NCI-H345 (cell line): Measurements from ENCODE around the gene BCL11B.
"Not testable (repeated sequence)": the region's sequence is repeated elsewhere in the genome, so short reads cannot be mapped to it uniquely, and the experiment has no call there.

ENCODE experiments used
- DNase-seq: peaks from one replicate; lab custom pipeline; 2025; lab: John Stamatoyannopoulos, UW

The BCL11B gene

DNA sequence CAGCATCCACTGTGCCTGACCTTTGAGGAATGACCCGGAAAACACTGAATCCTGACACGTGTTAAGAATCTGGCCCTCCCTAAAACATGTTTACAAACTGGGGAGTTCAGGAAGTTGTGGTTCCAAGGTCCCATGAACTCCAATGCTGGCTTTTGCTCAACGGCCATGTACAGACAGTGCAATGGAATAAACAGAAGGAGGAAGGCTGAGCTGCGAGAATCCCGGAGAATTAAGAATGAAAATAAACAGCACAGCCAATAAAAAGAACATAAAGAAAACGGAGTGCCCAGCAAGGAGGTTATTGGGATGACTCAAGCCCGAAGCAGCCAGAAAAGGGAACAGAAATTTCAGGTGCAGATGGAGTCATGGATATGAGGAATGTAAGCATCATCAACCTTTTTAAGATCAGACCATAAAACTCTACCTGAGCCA is 32.3 kb downstream of the BCL11B start:
- DNase-seq, result no peak

DNA sequence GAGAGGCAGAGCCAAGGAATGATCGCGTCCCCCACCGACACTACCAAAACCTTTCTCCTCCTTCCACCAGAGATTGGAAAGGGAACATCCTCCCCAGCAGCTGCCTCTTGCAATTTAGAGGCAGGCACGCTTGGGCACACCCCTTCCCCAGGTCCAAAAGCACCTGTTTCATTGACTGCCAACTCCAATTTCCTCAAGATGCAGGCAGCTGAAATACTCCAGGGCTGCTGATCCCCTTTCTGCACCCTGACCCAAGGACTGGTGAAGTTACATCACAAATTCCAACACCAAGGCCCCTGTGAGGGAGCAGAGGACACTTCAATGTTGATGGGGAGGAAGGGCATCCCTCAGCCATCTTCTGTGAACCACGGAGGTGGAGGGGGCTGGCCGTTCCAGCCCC is 33.8 kb downstream of the BCL11B start:
- no peak for DNase-seq

DNA sequence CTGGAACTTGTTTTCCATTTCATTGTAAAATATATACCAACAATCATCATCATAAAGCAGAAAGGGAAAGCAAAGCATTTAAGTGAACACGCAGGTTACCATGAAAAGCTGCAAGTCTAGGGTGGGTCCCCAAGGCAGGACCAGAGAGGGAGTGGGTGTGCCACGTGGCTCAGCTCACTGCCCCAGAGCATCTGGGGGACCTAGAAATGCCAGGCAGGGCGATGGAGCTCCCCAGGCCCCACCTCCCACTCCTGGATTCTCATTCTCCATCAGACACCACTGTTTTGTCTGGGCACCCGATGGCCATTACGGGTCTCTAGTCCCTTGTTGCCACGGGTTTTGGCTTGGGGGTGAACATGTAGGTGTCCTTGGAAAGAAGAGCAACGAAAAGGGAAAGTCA is 34.7 kb downstream of the BCL11B start:
- DNase-seq, result no peak

DNA sequence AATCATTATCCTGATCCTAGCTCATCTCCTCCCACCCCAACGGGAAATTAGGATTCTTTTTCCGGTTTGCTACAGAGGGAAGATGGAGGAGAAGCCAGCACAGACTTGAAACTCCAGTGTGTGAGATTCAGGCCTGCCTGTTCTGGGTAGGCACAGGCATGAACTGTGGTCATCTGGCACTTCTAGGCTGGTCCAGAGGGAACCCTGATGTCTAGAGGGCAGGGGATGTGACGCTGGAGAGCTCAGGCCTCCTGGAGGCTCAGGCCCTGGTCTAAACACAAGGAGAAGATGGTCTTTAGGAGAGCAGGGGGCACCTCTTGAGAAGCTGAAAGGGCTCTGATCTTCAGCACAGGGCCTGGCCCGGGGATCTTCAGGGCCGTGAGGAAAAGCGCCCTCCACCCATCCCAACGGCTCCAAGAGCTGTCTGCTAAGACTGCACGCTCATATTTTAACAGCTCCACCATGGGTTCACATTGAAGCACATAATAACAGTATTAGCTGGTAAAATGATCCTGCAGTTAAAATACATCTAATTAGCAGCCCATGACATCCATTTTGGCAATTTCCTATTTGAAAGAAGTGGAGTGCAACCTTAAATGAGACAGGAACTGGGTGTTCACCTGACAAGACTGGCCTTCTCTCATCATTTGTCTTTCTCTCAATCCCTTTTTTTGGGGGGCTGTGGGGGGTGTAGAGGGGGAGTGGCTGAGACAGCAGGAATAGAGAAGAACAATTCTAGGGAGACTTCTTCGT is 35.4 kb downstream of the BCL11B start:
- DNase-seq, result no peak

DNA sequence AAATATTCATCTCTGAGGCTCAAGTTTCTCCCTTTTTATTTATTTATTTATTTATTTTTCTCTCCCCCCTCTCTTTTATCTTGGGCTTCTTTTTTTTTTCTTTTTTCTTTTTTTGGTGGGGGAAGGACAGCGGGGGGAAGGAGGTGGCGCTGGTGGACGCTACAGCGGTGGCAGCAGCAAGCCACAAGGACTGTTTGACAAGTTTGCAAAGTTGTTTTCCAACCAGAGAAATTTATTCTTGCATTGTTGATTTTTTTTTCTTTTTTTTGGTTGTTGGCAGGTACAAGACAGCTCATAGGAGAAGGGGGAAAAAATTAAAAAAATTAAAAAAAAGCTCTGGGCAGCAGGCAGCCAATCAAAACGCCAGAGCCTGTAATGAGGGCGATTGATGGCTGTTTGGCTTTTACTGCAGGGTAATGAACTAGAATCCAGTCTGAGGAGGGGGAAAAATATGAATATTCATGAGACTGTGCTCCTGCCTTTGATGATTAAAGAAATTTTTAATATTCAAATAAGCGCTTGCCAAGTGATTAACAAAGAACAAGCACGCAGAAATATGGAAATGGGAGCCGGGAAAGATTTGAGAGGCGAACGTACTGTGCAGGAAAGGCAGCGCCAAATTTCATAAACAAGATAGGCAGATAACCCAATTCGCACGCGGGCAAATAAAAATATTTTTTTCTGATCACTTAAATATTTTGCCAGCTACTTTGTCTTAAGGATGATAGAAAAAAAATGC is 36.2 kb downstream of the BCL11B start:
- DNase-seq, result no peak

DNA sequence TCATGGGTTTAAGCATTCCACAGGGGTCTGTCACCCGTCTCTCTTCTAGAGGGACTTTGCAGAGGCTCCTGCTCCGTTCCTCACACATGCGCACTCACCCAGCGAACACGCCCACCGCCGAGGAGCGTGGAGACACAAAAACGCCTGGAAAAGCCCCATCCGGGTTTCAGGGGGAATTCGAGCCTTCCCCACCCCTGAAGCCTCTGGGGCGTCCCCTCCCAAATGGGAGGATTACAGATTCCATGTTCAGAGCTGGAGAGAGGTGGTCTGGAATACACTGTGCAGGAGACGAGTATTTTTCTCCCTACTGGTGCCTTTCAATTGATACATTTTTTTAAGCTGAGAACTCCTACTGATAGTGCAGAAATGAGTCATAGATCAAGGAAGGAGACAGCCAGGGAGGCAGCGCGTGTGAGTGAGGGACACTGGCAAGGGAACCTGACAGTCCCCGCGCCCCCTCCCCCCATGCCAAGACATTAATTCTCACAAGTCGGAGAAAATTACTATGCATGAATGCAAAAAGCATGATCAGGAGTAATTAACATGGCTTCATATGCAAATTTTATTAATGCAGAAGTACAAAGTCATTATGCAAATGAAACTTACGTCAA is 36.9 kb downstream of the BCL11B start:
- DNase-seq, result no peak

DNA sequence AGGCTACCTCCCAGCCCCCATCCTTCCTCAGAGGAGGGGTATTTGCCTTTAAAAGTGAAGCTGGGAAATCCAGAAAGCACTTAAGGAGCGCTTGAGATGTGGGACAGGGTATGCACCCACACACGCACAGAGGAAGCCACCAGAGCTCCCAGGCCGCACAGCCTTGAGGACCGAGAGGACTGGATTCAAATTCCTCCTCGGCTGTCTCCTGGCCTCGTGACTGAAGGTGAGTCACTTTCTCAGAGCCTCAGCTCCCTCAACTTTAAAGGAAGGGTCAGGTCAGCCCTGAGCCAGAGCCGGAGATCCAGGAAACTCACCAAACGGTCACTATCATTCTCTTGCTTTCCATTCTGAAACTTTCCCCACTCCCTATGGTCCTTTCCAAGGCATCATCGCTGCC is 37.6 kb downstream of the BCL11B start:
- DNase-seq, result no peak

DNA sequence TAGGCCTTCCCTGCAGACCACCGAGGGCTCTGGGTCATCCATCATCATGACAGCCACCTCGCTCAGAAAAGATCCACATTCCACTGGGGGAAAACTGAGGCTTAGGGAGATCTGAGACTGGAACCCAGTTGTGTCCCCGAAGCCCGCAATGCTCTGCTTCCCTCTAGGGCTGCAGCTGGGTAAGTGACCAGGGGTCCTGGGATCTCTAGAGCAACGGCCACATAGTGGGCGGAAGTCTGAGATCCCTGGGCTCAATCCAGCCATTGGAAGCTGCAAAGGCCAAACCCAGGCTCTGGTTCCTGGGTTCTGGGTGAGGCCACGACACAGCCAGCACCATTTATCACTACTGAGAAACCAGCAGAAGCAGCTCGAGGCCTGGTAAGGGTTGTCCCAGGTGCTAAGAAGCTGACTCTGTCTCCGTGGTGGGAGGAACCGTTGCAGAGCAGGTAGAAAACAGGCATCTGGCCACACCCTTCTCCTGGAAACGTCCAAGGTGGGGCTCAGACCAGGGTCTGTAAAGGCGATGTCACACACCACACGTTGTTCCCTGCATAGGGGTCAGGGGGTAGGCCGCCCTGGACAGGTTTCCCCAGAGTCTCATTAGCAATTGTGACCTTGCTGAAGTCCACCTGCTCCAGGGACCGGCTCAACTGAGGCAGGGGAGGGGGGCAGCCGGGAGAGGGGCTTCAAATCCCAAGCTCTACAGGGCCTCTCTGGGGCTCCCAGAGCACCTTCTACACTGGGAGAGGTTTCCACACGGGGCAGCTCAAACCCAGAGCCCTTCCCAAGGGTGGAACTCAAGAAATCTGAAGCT is 38.6 kb downstream of the BCL11B start:
- no peak for DNase-seq

DNA sequence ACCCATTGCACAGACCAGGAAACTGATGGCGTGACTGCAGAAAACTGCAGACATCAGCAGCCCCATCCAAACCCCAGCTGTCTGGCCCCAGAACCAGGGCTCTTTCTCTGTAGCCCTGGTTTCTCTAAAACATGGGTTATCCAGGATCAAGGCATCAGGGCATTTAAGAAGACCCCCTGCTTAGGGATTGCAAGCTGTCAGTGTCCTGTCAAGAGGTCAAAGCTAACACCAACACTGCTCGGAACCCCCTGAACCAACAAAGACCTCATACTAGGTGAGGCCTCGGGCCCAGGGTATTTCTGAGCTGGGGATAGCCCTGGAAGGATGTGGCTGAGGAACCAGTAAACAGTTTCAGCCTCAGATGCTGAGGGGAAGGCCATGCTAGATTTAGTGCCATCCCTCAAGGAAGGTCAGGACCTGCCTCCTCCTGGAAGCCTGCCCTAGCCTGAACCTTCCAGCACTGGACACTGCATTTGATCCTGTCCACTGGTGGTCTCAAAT is 39.2 kb downstream of the BCL11B start:
- DNase-seq, result no peak

DNA sequence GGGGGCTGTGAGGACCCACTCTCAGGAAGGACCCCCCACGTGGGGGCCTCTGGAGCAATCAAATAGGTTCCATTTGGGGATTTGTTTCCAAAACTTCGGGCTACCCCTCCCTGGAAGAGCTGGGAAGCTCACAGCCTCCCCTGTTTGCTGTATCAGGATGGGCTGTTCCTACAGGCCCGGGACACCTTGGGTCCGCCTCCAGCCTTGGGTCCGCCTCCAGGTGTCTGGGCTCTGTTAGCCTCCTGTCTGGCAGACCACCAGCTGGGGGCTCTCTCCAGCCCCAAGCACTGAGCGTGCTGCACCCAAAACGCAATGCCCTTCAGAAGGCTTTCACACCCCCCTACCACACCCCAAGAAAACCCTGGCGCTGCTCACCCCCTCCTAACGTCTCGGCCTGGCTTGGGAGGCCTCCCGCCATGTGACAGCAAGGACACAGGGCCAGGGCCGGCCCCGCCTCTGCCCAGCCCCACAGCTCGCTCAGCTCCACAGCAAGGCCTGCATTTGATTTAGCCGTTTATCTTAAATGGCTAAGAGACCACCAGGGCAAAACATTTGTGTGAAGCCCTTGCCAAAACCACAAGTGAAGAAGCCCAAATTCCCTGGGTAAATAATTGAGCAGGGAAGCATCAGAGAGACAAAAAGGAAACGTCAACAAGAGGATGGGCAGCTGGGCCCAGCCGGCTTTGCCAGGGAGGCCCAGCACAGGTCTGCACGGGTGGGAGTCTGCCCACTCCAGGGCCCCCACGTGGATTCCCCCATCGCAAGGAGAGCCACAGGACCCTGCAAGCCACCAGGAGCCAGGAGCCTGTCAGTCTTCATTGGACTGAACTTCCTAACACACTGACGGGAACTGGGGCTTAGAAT is 39.9 kb downstream of the BCL11B start:
- DNase-seq, result no peak

DNA sequence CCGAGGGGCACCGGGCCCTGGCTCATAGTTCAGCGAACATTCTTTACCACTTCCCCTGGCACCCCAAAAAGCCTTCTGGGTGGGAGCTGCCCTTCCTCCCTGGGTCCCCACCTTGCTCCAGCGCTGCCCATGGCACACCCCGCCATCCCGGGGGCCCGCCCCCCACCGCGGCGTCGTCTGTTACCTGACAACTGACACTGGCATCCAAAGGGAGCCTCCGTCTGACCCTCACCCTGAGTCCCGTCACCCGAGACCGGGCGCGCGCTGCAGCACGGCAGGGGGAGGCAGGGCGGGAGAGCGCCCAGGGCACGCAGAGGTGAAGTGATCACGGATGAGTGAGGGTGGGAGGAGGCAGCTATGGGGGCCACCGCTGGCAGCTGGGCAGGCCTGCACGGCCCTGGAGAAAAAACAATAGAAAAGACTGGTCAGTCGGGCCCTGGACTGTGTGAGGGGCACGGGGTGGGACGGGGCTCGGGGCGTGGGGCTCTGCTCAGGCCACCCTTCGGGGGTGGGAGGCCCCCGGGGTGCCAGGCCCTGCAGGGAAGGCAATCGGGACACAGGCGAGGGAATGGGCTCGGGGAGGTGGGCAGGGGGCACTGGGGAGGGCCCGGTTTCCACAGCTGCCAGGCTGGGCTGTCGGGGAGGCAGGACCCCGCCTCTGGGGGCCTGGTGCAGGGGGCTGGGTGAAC is 40.7 kb downstream of the BCL11B start:
- no peak for DNase-seq

DNA sequence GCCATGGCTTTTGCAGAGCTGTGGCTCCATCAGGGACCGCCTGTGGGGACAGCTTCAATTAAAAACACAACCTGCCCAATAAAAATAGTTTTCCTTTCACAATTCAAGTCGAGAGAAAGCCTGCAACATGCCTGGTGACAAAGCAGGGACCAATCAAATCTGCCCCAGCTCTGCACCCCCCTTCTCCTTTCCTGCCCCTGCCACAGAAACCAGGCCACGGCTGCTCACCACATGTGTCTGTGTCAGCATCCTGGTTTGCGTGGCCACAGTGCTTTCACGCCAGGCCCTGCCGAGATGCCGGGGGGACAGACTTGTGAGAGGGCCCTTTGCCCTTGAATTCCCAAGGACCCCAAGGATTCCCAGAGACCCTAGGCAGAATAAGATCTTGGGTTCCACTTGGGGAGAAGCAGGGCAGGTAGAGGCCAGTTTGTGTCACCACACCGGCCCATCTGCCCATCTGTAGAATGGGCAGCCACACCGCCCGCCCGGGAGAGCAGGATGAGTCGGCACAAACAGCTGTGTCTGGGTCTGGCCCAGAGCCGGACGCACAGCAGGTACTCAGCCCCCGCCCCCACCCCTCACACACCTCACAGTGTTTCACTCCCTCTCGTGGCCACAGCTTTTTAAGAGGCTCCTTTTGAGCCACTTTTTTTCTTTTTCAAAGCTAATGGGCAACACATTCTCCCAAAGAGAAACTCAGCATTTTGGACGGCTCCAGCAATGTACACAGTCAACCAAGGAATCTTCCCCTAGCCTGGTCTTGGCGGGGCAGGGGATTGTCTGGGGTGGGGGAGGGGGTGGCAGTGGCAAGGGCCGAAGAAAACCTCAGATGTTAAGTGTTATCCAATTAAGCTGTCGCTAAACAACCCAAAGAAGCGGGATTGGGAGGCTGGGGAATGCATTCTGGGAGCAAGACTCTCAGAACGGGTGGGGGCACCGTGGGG is 41.5 kb downstream of the BCL11B start:
- no peak for DNase-seq

DNA sequence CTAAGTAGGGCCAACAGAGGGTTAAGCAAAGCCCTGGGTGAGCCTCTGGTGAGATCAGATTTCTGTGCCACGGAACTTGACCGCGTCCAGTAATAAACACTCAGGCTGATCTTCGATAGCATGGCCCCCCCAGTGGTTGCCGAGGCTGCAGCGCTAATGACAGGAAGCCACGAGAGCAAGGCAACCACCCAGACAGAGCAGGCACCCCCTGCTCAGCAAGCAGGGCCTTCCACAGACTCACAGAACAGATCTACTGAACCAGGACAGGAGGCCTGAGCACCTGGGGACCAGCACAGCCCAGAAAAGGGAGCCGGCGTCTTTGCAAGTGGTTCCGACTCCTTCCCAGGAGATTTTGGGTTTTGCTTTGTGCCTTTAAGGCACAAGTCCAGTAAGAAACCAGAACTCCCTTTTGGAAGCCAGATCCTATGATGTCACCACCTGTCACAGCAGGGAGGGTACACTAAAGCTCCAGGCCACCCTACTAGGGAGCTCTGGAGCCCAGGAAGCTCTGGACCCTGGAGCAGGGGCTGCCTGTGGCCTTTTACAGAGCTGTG is 42.3 kb downstream of the BCL11B start:
- no peak for DNase-seq

DNA sequence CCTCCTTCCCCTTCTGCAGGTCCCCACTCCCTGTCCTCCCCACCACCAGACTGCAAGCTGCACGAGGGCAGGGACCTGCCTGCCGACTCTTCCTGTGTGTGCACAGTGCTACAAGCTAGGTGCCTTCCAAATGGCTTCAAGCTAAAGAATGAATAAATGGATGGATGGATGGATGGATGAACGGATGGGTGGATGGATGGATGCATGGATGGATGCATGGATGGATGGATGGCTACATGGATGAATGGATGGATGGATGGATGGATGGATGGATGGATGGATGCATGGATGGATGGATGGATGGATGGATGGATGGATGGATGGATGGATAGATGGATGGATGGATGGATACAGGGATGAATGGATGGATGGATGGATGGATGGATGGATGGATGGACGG is 43.2 kb downstream of the BCL11B start:
- DNase-seq, result not testable (repeated sequence)

DNA sequence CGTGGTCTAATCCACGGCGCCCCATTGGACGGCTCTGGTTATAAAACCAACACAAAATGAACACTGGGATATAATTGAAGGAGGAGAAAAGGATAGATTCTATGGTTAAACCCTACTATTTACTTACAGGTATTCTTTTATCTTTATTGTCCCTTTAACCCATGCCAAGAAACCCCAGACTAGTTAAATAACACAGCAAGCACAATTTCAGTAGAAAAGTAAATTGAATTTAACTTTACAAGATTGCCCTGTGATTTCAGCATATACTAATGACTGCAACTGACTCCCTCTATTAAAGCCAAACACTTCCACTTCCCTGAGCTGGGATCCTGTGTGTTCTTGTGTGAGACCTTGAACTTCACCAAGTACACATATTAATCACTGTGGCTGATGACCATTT is 45.3 kb downstream of the BCL11B start:
- DNase-seq, result no peak

DNA sequence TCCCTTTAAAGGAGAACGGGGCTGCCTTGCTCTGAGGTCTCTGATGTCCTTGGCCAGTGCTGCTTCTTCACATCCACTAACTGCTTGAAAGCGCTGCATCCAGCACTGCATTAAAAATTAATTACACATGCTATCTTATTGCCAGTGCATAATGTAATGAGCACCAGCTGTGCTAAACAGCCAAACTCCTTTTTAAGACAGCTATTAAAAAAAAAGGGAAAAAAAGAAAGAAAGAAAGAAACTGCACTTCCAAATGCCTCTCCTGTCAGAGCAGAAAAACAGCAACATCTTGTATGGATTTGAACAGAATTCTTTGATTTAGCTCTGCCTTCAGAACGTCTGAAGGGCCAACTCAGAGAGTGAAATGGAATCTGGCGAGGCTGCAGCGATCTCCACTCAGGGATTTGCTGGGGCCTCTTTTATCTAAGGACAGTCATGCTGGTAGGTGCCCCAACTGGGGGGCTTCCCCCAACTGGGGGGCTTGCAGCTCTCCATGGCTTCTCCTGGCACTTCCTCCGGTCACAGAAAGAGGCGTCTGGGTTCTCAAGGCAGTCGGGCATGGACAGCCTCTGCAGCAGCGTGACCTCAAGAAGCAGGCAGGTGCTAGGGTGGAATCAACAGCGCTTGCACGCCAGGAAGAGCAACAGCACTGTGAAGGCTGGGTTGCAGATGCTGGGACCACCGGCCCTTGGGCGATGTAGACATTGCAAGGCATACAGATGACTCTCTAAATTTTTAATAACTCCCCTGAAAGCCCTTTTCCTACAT is 46.4 kb downstream of the BCL11B start:
- no peak for DNase-seq

DNA sequence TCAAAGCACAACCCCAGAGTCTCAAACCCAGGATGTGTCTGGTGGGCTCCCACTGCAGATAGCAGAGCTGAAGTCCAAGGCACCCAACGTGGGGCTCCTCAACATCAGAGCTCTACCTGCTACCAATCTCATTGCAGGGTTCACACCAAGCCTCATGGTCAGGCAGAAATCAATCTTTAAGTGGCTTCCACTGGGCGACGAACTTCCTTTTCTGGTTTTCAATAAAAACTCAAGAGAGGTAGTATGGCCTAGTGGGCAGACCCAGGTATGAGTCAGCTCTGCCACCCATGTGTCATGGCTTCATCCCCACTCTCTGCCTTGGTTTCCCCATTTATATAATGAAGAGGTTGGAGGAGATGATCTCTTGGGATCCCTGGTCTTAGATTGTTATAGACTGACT is 47.0 kb downstream of the BCL11B start:
- DNase-seq, result no peak
